ENCODE results near the gene MYBBP1A. TPM values are rescaled to one million over a fixed set of nuclear protein-coding genes. Genes with fewer than 3 reads are reported as not detected.

The MYBBP1A gene
- total RNA-seq, 4 donors from 2014 or later: 53.9 to 83.7 (median 54.5) TPM

GRCh38 chr17:4538236-4539002 is 16.8 kb downstream of the MYBBP1A start:
- intact Hi-C loops (cut with DNase I; ENCODE audit: low total_unique reads): no loop called here
- no peak for DNase-seq (ENCODE audit: low spot score in 2 of 2)
- WGBS, 2 donors: 68 to 74% methylated on average over 13 of the region's 13 CpGs
- H3K4me3 ChIP-seq (ENCODE audit: low read depth, poor library complexity, severe bottlenecking): no peak overlapping the region
- TF ChIP-seq POLR2A (IDR thresholded peaks at IDR 0.05) (no peak), CTCF (IDR thresholded peaks at IDR 0.05) (no peak)

- WGBS, 2 donors: 54 to 61% methylated on average over 16 to 19 of the region's 19 CpGs
Observed at GRCh38 chr17:4537451-4538235, 17.5 kb downstream of the MYBBP1A start.

GRCh38 chr17:4536742-4537411 is 18.3 kb downstream of the MYBBP1A start:
- TF ChIP-seq CTCF (IDR thresholded peaks at IDR 0.05) (no peak), POLR2A (IDR thresholded peaks at IDR 0.05) (no peak)
- H3K4me3 ChIP-seq (ENCODE audit: low read depth, poor library complexity, severe bottlenecking): no peak overlapping the region
- intact Hi-C loops (cut with DNase I; ENCODE audit: low total_unique reads): no loop called here
- WGBS, 2 donors: 20% methylated on average over 14 to 18 of the region's 18 CpGs
- no peak for DNase-seq (ENCODE audit: low spot score in 2 of 2)

More at GRCh38 chr17:4537451-4538235, 17.5 kb downstream of the MYBBP1A start:
- no peak for TF ChIP-seq CTCF (IDR thresholded peaks at IDR 0.05)
- TF ChIP-seq POLR2A (IDR thresholded peaks at IDR 0.05): no peak
- intact Hi-C loops (cut with DNase I; ENCODE audit: low total_unique reads): no loop called here
- DNase-seq (ENCODE audit: low spot score in 2 of 2): no peak
- no peak overlapping the region for H3K4me3 ChIP-seq (ENCODE audit: low read depth, poor library complexity, severe bottlenecking)

GRCh38 chr17:4536259-4536741 is 18.9 kb downstream of the MYBBP1A start:
- no peak for TF ChIP-seq POLR2A (IDR thresholded peaks at IDR 0.05)
- no peak for TF ChIP-seq CTCF (IDR thresholded peaks at IDR 0.05)
- no peak overlapping the region for H3K4me3 ChIP-seq (ENCODE audit: low read depth, poor library complexity, severe bottlenecking)
- intact Hi-C loops (cut with DNase I; ENCODE audit: low total_unique reads): no loop called here
- WGBS, 2 donors: 46 to 49% methylated on average over 6 to 19 of the region's 19 CpGs
- no peak for DNase-seq (ENCODE audit: low spot score in 2 of 2)

GRCh38 chr17:4535667-4536258 is 19.4 kb downstream of the MYBBP1A start:
- TF ChIP-seq CTCF (IDR thresholded peaks at IDR 0.05) (no peak), POLR2A (IDR thresholded peaks at IDR 0.05) (no peak)
- intact Hi-C loops (cut with DNase I; ENCODE audit: low total_unique reads): no loop called here
- no peak for DNase-seq (ENCODE audit: low spot score in 2 of 2)
- H3K4me3 ChIP-seq (ENCODE audit: low read depth, poor library complexity, severe bottlenecking): no peak overlapping the region
- 76 to 83% methylated on average over 9 to 16 of the region's 19 CpGs for WGBS, 2 donors
